ENCODE measurements around the gene SOS1. TPM values are rescaled to one million over a fixed set of nuclear protein-coding genes. Genes with fewer than 3 reads are reported as not detected.

SOS1 gene
- total RNA-seq, 4 donors from 2014 or later, result 48.6 to 64.2 (median 58.6) TPM

DNA sequence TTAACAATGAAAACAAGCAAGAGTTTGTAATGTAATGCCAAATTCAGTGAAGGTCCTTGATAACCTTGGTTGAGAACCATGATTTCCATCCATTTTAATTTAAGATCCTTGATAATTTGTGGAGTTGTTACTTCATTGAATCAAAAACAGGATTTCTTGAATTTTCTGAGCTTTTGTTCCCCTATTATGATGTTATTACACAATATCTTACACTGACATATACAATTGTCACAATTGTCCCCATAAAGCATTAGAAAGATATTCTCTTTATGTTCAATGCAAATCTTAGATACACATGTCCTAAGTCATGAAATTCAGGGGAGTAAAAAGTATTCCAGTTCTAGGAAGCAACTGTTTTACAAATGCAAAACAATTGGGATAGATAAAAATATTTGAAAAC is 147.6 kb downstream of the SOS1 start:
- peaks cover 0 to 8% of the 10 kb centered on the region in 2 donors for H3K36me3 ChIP-seq
- no peak for TF ChIP-seq EP300 (IDR thresholded peaks at IDR 0.05)
- TF ChIP-seq, protein P1, sequence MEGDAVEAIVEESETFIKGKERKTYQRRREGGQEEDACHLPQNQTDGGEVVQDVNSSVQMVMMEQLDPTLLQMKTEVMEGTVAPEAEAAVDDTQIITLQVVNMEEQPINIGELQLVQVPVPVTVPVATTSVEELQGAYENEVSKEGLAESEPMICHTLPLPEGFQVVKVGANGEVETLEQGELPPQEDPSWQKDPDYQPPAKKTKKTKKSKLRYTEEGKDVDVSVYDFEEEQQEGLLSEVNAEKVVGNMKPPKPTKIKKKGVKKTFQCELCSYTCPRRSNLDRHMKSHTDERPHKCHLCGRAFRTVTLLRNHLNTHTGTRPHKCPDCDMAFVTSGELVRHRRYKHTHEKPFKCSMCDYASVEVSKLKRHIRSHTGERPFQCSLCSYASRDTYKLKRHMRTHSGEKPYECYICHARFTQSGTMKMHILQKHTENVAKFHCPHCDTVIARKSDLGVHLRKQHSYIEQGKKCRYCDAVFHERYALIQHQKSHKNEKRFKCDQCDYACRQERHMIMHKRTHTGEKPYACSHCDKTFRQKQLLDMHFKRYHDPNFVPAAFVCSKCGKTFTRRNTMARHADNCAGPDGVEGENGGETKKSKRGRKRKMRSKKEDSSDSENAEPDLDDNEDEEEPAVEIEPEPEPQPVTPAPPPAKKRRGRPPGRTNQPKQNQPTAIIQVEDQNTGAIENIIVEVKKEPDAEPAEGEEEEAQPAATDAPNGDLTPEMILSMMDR (IDR thresholded peaks at IDR 0.05), result no peak
- no peak for TF ChIP-seq POLR2A (IDR thresholded peaks at IDR 0.05)
- TF ChIP-seq POLR2AphosphoS5 (IDR thresholded peaks at IDR 0.05), result no peak
- H3K27ac ChIP-seq, result no peak overlapping the region
- H3K4me1 ChIP-seq, result peaks cover 0 to 16% (median 0%) of the 10 kb centered on the region in 3 donors
- H3K9me3 ChIP-seq, result no peaks in the 10 kb centered on the region
- no peaks in the 10 kb centered on the region for H3K27me3 ChIP-seq
- no peak for ATAC-seq
- H3K4me3 ChIP-seq, result no peak overlapping the region

- no peak for ATAC-seq
- TF ChIP-seq, protein P1 (IDR thresholded peaks at IDR 0.05), result no peak
- TF ChIP-seq POLR2A (IDR thresholded peaks at IDR 0.05), result no peak
- TF ChIP-seq POLR2AphosphoS5 (IDR thresholded peaks at IDR 0.05), result no peak
- TF ChIP-seq EP300 (IDR thresholded peaks at IDR 0.05), result no peak
- 84 to 87% methylated on average over 2 to 4 of the region's 4 CpGs for WGBS, 2 donors (ENCODE audit: low coverage in 1 of 2)
Observed at GRCh38 chr2:38971377-38971776, 149.5 kb downstream of the SOS1 start.

GRCh38 chr2:38968021-38968420 is 152.8 kb downstream of the SOS1 start:
- Histone ChIP-seq H3K4me3 (no peak overlapping the region), H3K4me1 (peaks cover 0 to 4% (median 0%) of the 10 kb centered on the region in 3 donors), H3K27me3 (no peaks in the 10 kb centered on the region), H3K36me3 (peaks cover 0 to 8% of the 10 kb centered on the region in 2 donors), H3K27ac (no peak overlapping the region), H3K9me3 (no peaks in the 10 kb centered on the region)
- TF ChIP-seq EP300 (IDR thresholded peaks at IDR 0.05), result no peak
- TF ChIP-seq POLR2A (IDR thresholded peaks at IDR 0.05), result no peak
- TF ChIP-seq POLR2AphosphoS5 (IDR thresholded peaks at IDR 0.05), result no peak
- TF ChIP-seq, protein P1 (IDR thresholded peaks at IDR 0.05), result no peak
- ATAC-seq, result no peak
- 81% methylated on average over 2 of the region's 2 CpGs; no CpG with 5 or more reads in 1 of the 2 donors for WGBS, 2 donors (ENCODE audit: low coverage in 1 of 2)

More at GRCh38 chr2:38971377-38971776, 149.5 kb downstream of the SOS1 start:
- no peaks in the 10 kb centered on the region for H3K9me3 ChIP-seq
- H3K36me3 ChIP-seq, result peaks cover 0 to 8% of the 10 kb centered on the region in 2 donors
- peaks cover 0 to 20% (median 0%) of the 10 kb centered on the region in 3 donors for H3K4me1 ChIP-seq
- H3K4me3 ChIP-seq, result no peak overlapping the region
- H3K27me3 ChIP-seq, result no peaks in the 10 kb centered on the region
- no peak overlapping the region for H3K27ac ChIP-seq

DNA sequence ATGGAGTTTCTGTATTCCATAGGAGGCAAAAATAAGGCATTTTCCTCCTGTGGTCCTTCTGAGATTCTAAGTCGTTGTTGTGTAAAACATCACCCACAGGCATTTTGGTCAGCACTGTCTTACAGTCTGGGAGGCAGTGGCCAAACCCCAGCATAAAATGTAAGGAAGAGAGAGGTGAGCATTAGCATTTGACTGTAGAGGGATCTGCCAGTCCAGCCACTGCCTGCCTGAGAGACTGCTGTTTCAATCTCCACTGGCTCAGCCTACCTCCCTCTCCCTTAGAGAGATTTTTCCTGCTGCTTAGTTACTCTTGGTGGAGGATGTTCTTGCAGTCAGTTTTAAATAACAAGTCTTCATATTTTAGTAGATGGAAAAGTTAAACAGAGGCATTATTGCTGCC is 154.2 kb downstream of the SOS1 start:
- Histone ChIP-seq H3K4me3 (no peak overlapping the region), H3K27ac (no peak overlapping the region), H3K9me3 (no peaks in the 10 kb centered on the region), H3K4me1 (peaks cover 0 to 4% (median 0%) of the 10 kb centered on the region in 3 donors), H3K27me3 (no peaks in the 10 kb centered on the region), H3K36me3 (peaks cover 0 to 8% of the 10 kb centered on the region in 2 donors)
- no peak for ATAC-seq
- 86 to 100% methylated on average over 1 of the region's 1 CpG for WGBS, 2 donors (ENCODE audit: low coverage in 1 of 2)
- TF ChIP-seq POLR2AphosphoS5 (IDR thresholded peaks at IDR 0.05) (no peak), POLR2A (IDR thresholded peaks at IDR 0.05) (no peak)

- ATAC-seq, result no peak
Observed at GRCh38 chr2:38966006-38966405, 154.8 kb downstream of the SOS1 start.

More at GRCh38 chr2:38966006-38966405, 154.8 kb downstream of the SOS1 start:
- no peaks in the 10 kb centered on the region for H3K27me3 ChIP-seq
- TF ChIP-seq POLR2AphosphoS5 (IDR thresholded peaks at IDR 0.05), result no peak
- no peak for TF ChIP-seq EP300 (IDR thresholded peaks at IDR 0.05)
- no peak for TF ChIP-seq POLR2A (IDR thresholded peaks at IDR 0.05)
- TF ChIP-seq, protein P1 (IDR thresholded peaks at IDR 0.05), result no peak
- peaks cover 0 to 4% (median 0%) of the 10 kb centered on the region in 3 donors for H3K4me1 ChIP-seq
- H3K36me3 ChIP-seq, result peaks cover 0 to 8% of the 10 kb centered on the region in 2 donors
- no peak overlapping the region for H3K27ac ChIP-seq
- H3K4me3 ChIP-seq, result no peak overlapping the region
- H3K9me3 ChIP-seq, result no peaks in the 10 kb centered on the region
- WGBS, 2 donors (ENCODE audit: low coverage in 1 of 2), result 93 to 100% methylated on average over 2 to 3 of the region's 5 CpGs

All from gastroesophageal sphincter (tissue), 4 donors.